ENCODE data around the gene PLEKHM3.

PLEKHM3 gene

DNA sequence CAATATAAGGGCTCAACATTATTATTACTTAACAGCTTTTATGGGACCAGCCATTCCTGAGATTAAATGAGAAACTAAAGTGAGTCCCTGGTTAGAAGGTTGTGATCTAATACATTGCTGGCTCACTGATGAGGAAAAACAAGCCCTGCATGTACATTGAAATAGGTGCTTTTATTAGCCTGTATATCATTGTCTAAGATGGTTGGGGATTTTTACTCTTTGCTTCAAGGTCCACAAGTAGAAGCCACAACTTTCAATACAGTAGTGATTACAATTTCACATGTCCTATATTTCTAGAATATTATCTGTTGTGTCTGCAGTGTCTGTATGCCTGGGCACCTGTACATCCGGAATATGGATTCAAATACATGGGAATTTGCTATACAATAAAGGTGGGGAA, 151.5 kb downstream of the PLEKHM3 start:
- FAIRE-seq, result no peak
- no peak for DNase-seq (ENCODE audit: insufficient read length, low spot score)
- TF ChIP-seq SPI1 (IDR thresholded peaks at IDR 0.05; ENCODE audit: low read depth, low read length) (no peak), POU2F2 (IDR thresholded peaks at IDR 0.05; ENCODE audit: low read depth, low read length) (no peak), POLR2AphosphoS5 (IDR thresholded peaks at IDR 0.05; ENCODE audit: low read depth, low read length) (no peak), PAX5 (IDR thresholded peaks at IDR 0.05; ENCODE audit: insufficient read depth, low read length, severe bottlenecking) (no peak), POLR2A (IDR thresholded peaks at IDR 0.05; ENCODE audit: low read depth, low read length) (no peak), TAF1 (IDR thresholded peaks at IDR 0.05; ENCODE audit: low read depth, low read length) (no peak)

GRCh38 chr2:207871911-207872310, 153.4 kb downstream of the PLEKHM3 start:
- DNase-seq (ENCODE audit: insufficient read length, low spot score), result no peak
- FAIRE-seq, result no peak
- no peak for TF ChIP-seq POU2F2 (IDR thresholded peaks at IDR 0.05; ENCODE audit: low read depth, low read length)
- no peak for TF ChIP-seq TAF1 (IDR thresholded peaks at IDR 0.05; ENCODE audit: low read depth, low read length)
- no peak for TF ChIP-seq POLR2A (IDR thresholded peaks at IDR 0.05; ENCODE audit: low read depth, low read length)
- TF ChIP-seq PAX5 (IDR thresholded peaks at IDR 0.05; ENCODE audit: insufficient read depth, low read length, severe bottlenecking), result no peak
- TF ChIP-seq POLR2AphosphoS5 (IDR thresholded peaks at IDR 0.05; ENCODE audit: low read depth, low read length), result no peak
- no peak for TF ChIP-seq SPI1 (IDR thresholded peaks at IDR 0.05; ENCODE audit: low read depth, low read length)

DNA sequence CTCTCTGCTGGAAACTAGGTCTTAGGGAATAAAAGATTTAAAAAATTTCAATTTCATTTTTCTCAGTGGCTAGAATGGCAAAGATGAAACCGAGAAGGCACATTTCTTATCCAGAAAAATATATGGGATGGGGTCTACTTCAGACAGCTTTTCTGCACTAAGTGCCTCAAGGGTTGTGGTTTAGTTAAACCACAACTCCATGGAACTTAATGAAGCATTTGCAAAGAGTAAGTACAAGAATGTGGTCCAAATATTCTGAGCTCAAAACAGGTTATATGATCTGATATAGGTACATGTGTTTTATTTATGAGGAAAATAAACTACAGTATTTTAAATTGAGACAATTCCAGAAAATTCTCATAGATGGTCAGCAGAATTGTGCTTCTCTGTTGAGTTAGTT, 153.8 kb downstream of the PLEKHM3 start:
- TF ChIP-seq POU2F2 (IDR thresholded peaks at IDR 0.05; ENCODE audit: low read depth, low read length) (no peak), POLR2A (IDR thresholded peaks at IDR 0.05; ENCODE audit: low read depth, low read length) (no peak), TAF1 (IDR thresholded peaks at IDR 0.05; ENCODE audit: low read depth, low read length) (no peak), SPI1 (IDR thresholded peaks at IDR 0.05; ENCODE audit: low read depth, low read length) (no peak), PAX5 (IDR thresholded peaks at IDR 0.05; ENCODE audit: insufficient read depth, low read length, severe bottlenecking) (no peak), POLR2AphosphoS5 (IDR thresholded peaks at IDR 0.05; ENCODE audit: low read depth, low read length) (no peak)
- DNase-seq (ENCODE audit: insufficient read length, low spot score) (no peak), FAIRE-seq (no peak)

DNA sequence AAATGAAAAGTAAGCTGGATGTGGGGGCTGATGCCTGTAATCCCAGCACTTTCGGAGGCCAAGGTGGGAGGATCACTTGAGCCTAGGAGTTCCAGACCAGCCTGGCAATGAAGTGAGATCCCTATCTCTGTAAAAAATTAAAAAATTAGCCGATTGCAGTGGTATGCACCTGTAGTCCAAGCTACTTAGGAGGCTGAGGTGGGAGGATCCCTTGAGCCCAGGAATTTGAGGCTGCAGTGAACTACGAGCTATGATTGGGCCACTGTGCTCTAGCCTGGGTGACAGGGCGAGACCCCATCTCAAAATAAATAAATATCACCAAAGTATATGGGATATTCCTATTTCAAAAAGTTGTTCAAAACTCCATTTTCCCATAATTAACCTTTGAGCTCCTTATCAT, 154.5 kb downstream of the PLEKHM3 start:
- TF ChIP-seq PAX5 (IDR thresholded peaks at IDR 0.05; ENCODE audit: insufficient read depth, low read length, severe bottlenecking), result no peak
- no peak for TF ChIP-seq POU2F2 (IDR thresholded peaks at IDR 0.05; ENCODE audit: low read depth, low read length)
- no peak for TF ChIP-seq POLR2A (IDR thresholded peaks at IDR 0.05; ENCODE audit: low read depth, low read length)
- no peak for TF ChIP-seq POLR2AphosphoS5 (IDR thresholded peaks at IDR 0.05; ENCODE audit: low read depth, low read length)
- no peak for TF ChIP-seq TAF1 (IDR thresholded peaks at IDR 0.05; ENCODE audit: low read depth, low read length)
- no peak for TF ChIP-seq SPI1 (IDR thresholded peaks at IDR 0.05; ENCODE audit: low read depth, low read length)
- no peak for DNase-seq (ENCODE audit: insufficient read length, low spot score)
- FAIRE-seq, result no peak

DNA sequence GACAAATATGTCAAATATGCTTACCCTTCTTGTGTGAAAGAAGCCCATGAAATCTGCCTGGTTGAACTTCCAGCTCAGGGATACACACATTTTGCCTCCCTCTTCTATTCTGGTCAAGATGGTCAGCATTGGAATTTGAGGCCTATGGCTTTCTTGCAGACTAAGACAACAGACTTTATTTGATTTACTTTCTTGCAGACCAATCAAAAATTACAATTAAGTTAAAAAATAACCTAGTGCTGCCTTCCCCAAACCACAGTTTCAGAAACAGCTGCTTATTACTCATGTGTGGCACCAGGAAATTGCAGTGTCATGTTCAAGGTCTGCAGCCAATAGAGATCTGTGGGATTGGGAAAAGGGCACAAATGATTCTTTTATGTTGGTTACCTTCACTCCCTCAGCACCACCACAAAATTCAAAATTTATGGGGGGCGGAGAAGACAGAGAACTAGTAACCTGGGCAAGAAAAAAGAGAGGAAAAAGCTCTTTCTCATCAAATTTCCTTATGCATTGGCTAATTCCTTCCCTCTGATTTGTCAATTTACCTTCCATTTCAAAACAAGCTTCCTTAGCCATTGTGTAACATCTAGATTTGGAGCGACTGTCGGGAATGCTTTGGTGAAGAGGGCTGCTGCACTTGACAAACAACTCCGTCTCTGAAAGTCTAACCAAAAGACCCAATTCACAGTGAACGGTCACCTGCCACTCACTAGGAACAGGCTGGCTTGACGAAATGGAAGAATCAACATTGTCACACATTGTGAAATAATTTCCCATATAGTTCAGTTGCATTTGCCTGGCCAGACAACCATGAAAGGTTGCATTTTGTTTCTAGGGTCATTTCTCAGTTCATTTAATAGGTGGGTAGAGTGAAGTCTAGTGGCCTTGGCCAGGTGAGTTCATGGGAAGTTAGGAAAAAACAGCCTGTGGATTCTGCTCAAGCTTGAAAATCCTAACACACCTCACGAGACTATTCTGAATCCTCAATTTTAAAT, 155.2 kb downstream of the PLEKHM3 start:
- no peak for TF ChIP-seq POLR2AphosphoS5 (IDR thresholded peaks at IDR 0.05; ENCODE audit: low read depth, low read length)
- TF ChIP-seq POLR2A (IDR thresholded peaks at IDR 0.05; ENCODE audit: low read depth, low read length), result no peak
- no peak for TF ChIP-seq POU2F2 (IDR thresholded peaks at IDR 0.05; ENCODE audit: low read depth, low read length)
- no peak for TF ChIP-seq SPI1 (IDR thresholded peaks at IDR 0.05; ENCODE audit: low read depth, low read length)
- TF ChIP-seq TAF1 (IDR thresholded peaks at IDR 0.05; ENCODE audit: low read depth, low read length), result no peak
- TF ChIP-seq PAX5 (IDR thresholded peaks at IDR 0.05; ENCODE audit: insufficient read depth, low read length, severe bottlenecking), result no peak
- peak; percentile 72 for FAIRE-seq
- no peak for DNase-seq (ENCODE audit: insufficient read length, low spot score)

DNA sequence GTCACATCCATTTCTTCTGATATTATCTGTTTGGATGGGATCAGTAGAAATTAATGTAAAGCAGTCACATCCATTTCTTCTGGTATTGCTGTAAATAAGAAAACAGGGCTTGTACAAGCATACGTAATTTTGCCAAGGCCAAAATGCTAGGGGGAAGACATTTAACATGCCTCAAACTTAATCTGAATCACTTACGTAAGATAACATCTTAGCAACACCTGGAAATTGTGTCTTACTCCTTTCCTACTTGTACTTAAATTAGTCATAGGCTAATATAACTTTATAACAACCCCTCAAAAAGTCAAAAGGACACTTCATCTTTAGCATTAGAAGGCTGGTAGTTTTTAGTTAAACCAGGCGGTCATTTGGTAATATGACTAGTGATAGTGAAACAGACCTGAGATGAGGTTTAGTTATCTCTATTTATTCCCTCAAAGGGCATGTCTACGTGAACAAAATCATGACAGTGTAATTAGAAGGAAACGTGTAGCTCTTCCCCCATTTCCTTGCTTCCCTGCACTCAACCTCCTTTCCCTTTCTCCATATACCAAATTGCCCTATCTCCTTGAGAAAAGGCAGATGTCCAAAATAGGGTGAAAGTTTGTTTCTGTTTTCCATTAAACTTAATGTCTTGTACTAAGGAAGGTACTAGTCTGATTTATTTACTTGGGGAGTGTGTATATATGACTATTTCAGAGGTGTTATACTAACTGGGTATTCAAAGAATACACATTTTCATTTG, 156.3 kb downstream of the PLEKHM3 start:
- DNase-seq (ENCODE audit: insufficient read length, low spot score) (no peak), FAIRE-seq (peak; percentile 52)
- TF ChIP-seq SPI1 (IDR thresholded peaks at IDR 0.05; ENCODE audit: low read depth, low read length) (no peak), TAF1 (IDR thresholded peaks at IDR 0.05; ENCODE audit: low read depth, low read length) (no peak), POLR2AphosphoS5 (IDR thresholded peaks at IDR 0.05; ENCODE audit: low read depth, low read length) (no peak), PAX5 (IDR thresholded peaks at IDR 0.05; ENCODE audit: insufficient read depth, low read length, severe bottlenecking) (no peak), POU2F2 (IDR thresholded peaks at IDR 0.05; ENCODE audit: low read depth, low read length) (no peak), POLR2A (IDR thresholded peaks at IDR 0.05; ENCODE audit: low read depth, low read length) (no peak)

GRCh38 chr2:207867905-207868304, 157.4 kb downstream of the PLEKHM3 start:
- FAIRE-seq (no peak), DNase-seq (ENCODE audit: insufficient read length, low spot score) (no peak)
- TF ChIP-seq POLR2A (IDR thresholded peaks at IDR 0.05; ENCODE audit: low read depth, low read length) (no peak), POLR2AphosphoS5 (IDR thresholded peaks at IDR 0.05; ENCODE audit: low read depth, low read length) (no peak), SPI1 (IDR thresholded peaks at IDR 0.05; ENCODE audit: low read depth, low read length) (no peak), TAF1 (IDR thresholded peaks at IDR 0.05; ENCODE audit: low read depth, low read length) (no peak), POU2F2 (IDR thresholded peaks at IDR 0.05; ENCODE audit: low read depth, low read length) (no peak), PAX5 (IDR thresholded peaks at IDR 0.05; ENCODE audit: insufficient read depth, low read length, severe bottlenecking) (no peak)

DNA sequence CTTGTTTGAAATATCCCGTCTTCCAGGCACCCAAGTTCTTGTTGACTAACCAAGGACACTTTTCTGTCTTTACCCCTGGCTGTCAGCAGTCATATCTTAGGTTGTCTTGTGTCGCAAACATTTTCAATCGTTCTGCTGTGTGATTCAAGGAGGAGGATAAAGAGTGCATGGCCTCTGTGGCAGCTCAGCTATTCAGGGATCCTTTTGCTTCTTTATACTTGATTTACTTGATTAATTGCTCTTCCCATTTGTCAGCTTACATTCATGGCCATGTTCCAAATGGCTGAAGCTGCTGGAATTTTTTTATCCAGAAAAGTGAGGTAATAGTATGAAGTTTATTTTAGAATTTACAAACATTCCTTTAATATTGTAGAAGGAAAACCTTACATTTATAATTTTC, 158.3 kb downstream of the PLEKHM3 start:
- FAIRE-seq, result no peak
- TF ChIP-seq SPI1 (IDR thresholded peaks at IDR 0.05; ENCODE audit: low read depth, low read length) (no peak), PAX5 (IDR thresholded peaks at IDR 0.05; ENCODE audit: insufficient read depth, low read length, severe bottlenecking) (no peak)
- DNase-seq (ENCODE audit: insufficient read length, low spot score), result no peak

GRCh38 chr2:207865210-207865609, 160.1 kb downstream of the PLEKHM3 start:
- no peak for FAIRE-seq

More at GRCh38 chr2:207865210-207865609, 160.1 kb downstream of the PLEKHM3 start:
- TF ChIP-seq POLR2A (IDR thresholded peaks at IDR 0.05; ENCODE audit: low read depth, low read length), result no peak
- TF ChIP-seq TAF1 (IDR thresholded peaks at IDR 0.05; ENCODE audit: low read depth, low read length), result no peak
- TF ChIP-seq POLR2AphosphoS5 (IDR thresholded peaks at IDR 0.05; ENCODE audit: low read depth, low read length), result no peak
- TF ChIP-seq POU2F2 (IDR thresholded peaks at IDR 0.05; ENCODE audit: low read depth, low read length), result no peak
- no peak for TF ChIP-seq SPI1 (IDR thresholded peaks at IDR 0.05; ENCODE audit: low read depth, low read length)
- TF ChIP-seq PAX5 (IDR thresholded peaks at IDR 0.05; ENCODE audit: insufficient read depth, low read length, severe bottlenecking), result no peak
- no peak for DNase-seq (ENCODE audit: insufficient read length, low spot score)

Data from GM12891 (cell line).